D341Med (cell line): ENCODE measurements around the gene PIH1D1.

ENCODE experiments used
- DNase-seq: peaks from one replicate; pipeline ENCODE4 v3.0.0; 2012; ENCODE audit warnings: low spot score

The PIH1D1 gene

DNA sequence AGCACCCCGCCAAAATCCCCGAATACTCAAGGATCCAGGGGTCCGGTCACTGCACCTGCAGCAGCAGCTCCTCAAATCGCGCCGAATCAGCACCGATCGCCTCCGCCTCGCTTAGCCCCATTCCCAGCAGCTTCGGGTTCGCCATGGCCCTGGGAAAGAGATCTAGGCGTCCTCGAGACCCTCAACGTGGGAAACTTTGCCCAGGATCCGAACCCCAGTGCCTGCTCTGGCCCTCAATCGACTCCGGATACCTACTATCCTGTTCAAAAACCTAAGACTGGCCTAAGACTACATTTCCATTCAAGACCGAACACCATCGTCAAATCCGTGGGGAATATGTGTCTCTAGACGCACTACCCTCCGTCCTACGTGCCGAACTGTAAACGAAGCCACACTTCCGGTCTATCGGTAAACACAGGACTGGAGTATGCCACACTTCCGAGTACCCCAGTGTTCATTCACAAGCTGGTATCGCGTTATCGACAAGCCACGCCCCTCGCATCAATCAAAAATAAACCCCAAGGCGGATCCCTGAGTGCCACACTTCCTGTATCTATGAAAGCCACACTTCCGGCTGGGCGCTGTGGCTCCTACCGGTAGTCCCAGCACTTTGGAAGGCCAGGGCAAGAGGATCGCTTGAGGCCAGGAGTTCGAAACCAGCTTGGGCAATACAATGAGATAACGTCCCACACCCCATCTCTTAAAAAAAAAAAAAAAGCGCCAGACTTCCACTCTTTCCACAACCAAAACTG lies at the start of gene PIH1D1:
Gene PIH1D1 (minus strand): TSS at position 385 of the 752 bp plus-strand sequence. CDS start 240 bp downstream, at position 145.
- DNase-seq: peak; percentile 84

DNA sequence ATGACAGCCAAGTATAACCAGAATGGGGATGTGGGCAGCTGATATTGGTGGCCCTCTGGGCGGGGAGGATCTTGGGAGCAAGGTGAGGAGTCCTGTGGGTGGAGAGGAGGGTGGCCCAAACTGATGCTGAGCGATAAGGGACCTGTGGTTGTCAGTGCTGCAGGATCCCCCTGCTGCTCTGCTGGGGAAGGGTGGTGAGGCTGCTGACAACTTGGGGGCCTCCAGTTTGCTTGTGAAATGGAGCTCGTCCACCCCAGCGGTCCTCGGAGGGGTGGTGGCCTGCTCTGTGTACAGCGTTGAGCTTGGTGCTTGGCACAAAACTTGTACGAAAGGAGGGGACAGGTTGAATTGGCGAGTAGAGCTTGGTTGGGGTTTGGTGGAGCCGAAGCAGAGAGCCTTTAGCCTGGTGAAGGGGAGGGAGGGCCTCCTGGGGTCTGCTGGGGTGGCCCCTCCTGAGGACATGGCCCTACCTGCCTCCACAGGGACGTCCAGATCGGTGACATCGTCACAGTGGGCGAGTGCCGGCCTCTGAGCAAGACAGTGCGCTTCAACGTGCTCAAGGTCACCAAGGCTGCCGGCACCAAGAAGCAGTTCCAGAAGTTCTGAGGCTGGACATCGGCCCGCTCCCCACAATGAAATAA lies 47.5 kb upstream of the PIH1D1 start:
- no peak for DNase-seq

DNA sequence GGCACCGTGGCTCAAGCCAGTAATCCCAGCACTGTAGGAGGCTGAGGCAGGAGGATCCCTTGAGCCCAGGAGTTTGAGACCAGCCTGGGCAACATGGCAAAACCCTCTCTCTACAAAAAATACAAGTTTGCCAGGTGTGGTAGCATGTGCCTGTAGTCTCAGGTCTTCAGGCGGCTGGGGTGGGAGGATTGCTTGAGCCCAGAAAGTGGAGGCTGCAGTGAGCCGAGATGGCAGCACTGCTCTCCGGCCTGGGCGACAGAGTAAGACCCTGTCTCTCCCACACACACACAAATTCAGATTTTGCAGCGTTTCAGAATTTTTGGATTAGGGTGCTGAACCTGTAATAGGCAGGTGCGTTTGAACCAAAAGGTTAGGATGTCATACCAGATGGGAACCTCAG lies 46.9 kb upstream of the PIH1D1 start:
- no peak for DNase-seq

- DNase-seq: no peak
These were observed 46.1 kb upstream of the PIH1D1 start for GRCh38 chr19:49497789-49498103.

DNA sequence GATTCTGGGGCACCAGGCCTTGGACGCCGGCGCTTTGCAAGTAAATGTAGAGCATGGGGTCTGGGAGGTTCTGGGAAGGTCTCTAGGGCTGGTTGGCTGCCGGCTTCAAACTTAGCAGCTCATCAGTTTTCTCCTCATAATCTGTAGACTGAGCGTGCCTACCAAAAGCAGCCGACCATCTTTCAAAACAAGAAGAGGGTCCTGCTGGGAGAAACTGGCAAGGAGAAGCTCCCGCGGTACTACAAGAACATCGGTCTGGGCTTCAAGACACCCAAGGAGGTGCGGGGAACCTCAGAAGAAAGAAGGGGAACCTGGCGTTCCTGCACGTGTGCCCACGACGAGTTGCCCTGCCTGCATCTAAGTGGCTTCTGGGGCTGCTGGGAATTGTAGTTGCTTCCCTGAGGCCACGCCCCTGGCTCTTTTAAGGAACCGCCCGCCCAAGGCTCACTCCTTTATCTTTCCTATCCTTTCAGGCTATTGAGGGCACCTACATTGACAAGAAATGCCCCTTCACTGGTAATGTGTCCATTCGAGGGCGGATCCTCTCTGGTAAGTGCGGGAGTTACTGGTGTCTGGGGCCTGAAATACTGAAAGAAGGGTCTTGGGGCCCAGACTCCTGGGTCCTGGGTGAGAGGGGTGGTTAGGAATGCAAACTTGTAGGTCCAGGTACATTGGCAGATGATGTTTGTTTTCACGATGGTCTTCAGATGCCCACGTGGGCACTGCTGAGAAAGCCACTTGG lies 45.6 kb upstream of the PIH1D1 start:
- peak; percentile 65 for DNase-seq

- no peak for DNase-seq
These were observed 45.0 kb upstream of the PIH1D1 start for GRCh38 chr19:49496574-49497008.

DNA sequence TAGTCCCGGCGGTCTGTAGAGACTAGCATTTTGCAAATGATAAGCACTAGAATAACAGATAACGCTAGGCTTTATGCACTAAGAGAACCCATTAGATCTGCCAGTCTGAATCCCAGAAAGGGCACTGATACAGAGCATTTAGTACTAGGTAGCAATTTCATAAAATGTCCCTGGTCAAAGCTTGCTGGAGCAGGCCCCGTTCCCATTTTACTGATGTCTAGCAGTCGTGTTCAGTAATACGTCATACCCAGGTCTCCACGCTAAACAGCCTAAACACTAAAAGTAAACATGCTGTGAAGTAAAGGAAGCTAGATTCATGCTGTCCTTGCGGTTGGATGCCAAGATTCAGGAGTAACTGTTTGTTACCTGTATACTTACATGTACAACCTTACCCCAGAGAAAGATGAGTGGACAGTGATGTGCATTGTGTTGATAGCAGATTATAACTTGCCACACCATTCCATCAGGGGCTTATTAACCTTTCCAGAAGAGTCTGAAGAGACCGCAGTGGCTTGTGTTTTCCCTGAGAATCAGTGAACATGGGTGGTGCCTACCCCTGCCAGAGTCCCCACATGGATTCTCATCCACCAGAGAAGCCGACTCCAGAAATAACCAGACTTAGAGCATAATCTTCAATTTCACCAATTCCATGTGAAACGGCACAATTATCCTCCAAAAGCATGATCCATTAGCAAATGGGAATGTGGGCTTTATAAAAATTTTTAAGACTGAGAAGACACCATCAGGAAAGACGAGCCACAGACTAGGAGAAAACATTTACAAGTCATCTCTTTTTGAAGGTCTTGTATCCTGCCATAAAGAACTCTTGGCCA lies 41.2 kb upstream of the PIH1D1 start:
- no peak for DNase-seq

- DNase-seq: no peak
These were observed 40.4 kb upstream of the PIH1D1 start for GRCh38 chr19:49491804-49492572.

DNA sequence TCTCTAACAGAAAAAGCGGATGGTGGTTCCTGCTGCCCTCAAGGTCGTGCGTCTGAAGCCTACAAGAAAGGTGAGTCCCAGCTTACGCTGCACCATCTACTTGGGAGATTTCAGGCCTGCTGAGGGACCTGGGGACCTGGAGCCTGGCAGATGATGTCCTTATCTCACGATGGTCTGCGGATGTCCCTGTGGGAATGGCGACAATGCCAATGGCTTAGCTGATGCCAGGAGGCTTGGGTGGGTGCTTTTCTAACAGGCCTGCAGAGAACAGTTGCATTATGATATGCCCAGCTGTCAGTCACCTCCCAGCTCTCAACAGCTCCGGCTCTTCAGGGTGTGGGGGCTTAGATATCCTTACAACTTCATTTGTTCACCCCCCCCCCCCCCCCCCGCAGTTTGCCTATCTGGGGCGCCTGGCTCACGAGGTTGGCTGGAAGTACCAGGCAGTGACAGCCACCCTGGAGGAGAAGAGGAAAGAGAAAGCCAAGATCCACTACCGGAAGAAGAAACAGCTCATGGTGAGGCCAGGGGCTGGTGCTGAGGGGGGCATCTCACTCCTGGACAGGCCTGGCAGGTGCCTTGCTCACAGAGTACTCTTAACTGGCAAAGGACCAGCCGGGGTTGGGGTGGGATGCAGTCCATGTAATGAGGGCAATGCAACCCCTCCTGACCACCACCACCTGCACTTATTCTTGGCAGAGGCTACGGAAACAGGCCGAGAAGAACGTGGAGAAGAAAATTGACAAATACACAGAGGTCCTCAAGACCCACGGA lies 39.6 kb upstream of the PIH1D1 start:
- no peak for DNase-seq

DNA sequence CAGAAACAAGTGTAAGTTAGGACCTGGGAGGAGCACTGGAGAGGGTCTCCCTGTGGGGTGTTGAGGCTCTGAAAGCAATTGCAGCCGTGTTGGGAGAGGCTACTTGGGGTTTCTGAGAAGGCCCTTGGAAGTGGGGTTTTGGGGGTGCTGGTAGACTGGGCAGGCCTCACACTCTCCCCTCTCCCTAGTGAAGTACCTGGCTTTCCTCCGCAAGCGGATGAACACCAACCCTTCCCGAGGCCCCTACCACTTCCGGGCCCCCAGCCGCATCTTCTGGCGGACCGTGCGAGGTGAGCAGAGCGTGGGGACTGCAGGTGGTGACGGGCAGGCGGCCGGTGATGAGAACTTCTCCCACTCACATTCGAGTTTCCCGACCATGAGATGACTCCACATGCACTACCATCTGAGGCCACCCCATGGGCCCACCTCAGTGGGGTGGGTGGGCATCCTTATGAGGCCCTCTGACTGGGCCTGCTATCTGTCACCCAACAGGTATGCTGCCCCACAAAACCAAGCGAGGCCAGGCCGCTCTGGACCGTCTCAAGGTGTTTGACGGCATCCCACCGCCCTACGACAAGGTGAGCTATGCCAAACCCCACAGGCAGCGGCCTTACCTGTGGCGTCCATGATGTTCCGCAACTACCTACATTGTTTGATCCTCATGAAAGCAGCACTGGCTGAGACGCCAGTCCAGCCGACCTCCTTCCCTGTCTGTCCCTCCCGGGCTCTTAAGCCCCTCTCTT lies 38.8 kb upstream of the PIH1D1 start:
- DNase-seq: no peak

- no peak for DNase-seq
These were observed 38.1 kb upstream of the PIH1D1 start for GRCh38 chr19:49489601-49490167.

GRCh38 chr19:49488863-49489537 lies 37.4 kb upstream of the PIH1D1 start:
- no peak for DNase-seq

GRCh38 chr19:49488046-49488862 lies 36.6 kb upstream of the PIH1D1 start:
- no peak for DNase-seq

- DNase-seq: peak; percentile 98
These were observed 35.8 kb upstream of the PIH1D1 start, which contains the start of gene RPL13A for GRCh38 chr19:49487277-49488045. TSS of gene RPL13A (plus strand) at chr19:49487608. CDS start at chr19:49487630, 22 bp downstream.

DNA sequence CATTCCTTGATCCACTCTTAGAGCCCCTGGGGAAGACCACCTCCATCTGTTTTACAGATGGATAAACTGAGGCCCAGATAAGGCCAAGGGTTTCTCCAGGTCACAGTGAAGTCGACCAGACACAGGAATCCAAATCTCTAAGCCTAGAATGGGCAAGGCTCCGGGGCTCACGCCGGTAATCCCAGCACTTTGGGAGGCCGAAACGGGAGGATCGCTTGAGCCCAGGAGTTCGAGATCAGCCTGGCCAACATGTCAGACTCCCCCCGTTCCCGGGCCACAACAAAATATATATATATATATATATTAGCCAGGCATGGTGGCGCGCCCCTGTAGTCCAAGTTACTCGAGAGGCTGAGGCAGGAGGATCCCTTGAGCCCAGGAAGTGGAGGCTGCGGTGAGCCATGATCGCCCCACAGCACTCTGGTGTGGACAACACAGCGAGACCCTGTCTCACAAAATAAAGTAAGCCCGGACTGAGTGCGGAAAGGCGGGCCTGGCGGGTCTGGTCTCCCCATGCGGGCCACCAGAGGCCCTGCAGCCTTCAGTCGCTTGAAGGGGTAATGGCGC lies 35.2 kb upstream of the PIH1D1 start:
- no peak for DNase-seq

GRCh38 chr19:49486232-49486631 lies 34.6 kb upstream of the PIH1D1 start:
- no peak for DNase-seq
